H1 (cell line): Measurements from ENCODE around the gene CCL7. TPM values are rescaled to one million over a fixed set of nuclear protein-coding genes. Genes with fewer than 3 reads are reported as not detected.

Experiments
- ATF3 ChIP-seq: IDR thresholded peaks from 2 replicates; pipeline ENCODE4 v1.6.1; 2011; ENCODE audit warnings: low read depth, mild to moderate bottlenecking, low read length; ENCODE audit not compliant: insufficient read depth
- CHD7 ChIP-seq: fragments of 300-600 bp; sonication (generic); IDR thresholded peaks from 2 replicates; pipeline ENCODE4 v1.7.1; 2012; ENCODE audit warnings: low read length, moderate library complexity, mild to moderate bottlenecking, inconsistent platforms; ENCODE audit not compliant: insufficient replicate concordance
- EZH2 ChIP-seq: fragments of 200-600 bp; sonication (generic); IDR thresholded peaks from 2 replicates; pipeline ENCODE4 v1.7.1; 2012; ENCODE audit warnings: low read depth, mild to moderate bottlenecking, moderate library complexity, low read length, inconsistent platforms; ENCODE audit not compliant: severe bottlenecking
- POU5F1 ChIP-seq: IDR thresholded peaks from 2 replicates; pipeline ENCODE4 v1.6.1; 2011; ENCODE audit warnings: low read depth, mild to moderate bottlenecking, low read length, moderate library complexity
- polyA plus RNA-seq, 7 experiments: library from polyadenylated mRNA; depleted of rRNA in 3 of 7; stranded (reverse) in 5 of 7; unstranded in 2 of 7; fragments of >200 nt in 5 of 7; fragments of 200-250 nt in 2 of 7; gene quantifications; 1 replicate in 5 of 7; 2 replicates in 1 of 7; 4 replicates in 1 of 7; pipeline versions ENCODE4 v1.2.1 to v1.2.3, GENCODE V29; 2011 to 2013; ENCODE audit warnings: missing spikeins in 2 of 7, mixed read lengths in 2 of 7
- total RNA-seq: library from RNA; stranded (reverse); fragmentation: NEBNext Ultra II Directional; extraction: Animal tissue kit (Norgen Biotek cat#: 25700); gene quantifications from 2 replicates; pipeline ENCODE4 v1.2.1, GENCODE V29; 2021

The CCL7 gene
- total and polyA plus RNA-seq, 2 of the 8 experiments (the other 6 are each of a cell fraction or from before 2014, with no cell fraction given): not detected

GRCh38 chr17:34220752-34221395 lies 49.1 kb upstream of the CCL7 start (continued):
- TF ChIP-seq CHD7: no peak
- no peak for TF ChIP-seq POU5F1
- TF ChIP-seq ATF3: no peak
- TF ChIP-seq EZH2: no peak
